Measurements from ENCODE around the gene TMEM132C. TPM values are rescaled to one million over a fixed set of nuclear protein-coding genes. Genes with fewer than 3 reads are reported as not detected.

TMEM132C gene
- total and polyA plus RNA-seq, 12 donors = 0.79 to 2.9 (median 1.7) TPM

DNA sequence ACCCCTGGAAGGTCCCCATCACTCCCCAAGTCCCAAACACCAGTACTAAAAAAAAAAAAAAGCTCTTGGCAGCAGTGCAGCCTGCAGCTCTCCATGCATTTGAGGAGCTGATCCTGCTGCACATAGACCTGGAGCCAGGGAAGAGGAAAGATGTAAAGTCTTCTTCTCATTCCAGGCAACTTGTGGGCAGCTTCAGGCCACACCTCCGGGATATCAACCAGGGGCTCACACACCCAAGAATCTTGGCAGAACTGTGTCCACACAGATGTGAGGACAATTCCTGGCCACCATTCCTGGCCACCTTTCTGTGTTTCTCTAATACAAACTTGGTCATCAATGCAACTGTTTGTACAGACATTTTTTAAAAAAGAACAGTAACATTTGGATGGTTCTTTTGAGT, 72.7 kb downstream of the TMEM132C start:
- no peak for DNase-seq
- peak in 2 of 8 donors; percentile 31 to 66 for ATAC-seq
- H3K4me3 ChIP-seq = no peak overlapping the region
- TF ChIP-seq, protein P1, sequence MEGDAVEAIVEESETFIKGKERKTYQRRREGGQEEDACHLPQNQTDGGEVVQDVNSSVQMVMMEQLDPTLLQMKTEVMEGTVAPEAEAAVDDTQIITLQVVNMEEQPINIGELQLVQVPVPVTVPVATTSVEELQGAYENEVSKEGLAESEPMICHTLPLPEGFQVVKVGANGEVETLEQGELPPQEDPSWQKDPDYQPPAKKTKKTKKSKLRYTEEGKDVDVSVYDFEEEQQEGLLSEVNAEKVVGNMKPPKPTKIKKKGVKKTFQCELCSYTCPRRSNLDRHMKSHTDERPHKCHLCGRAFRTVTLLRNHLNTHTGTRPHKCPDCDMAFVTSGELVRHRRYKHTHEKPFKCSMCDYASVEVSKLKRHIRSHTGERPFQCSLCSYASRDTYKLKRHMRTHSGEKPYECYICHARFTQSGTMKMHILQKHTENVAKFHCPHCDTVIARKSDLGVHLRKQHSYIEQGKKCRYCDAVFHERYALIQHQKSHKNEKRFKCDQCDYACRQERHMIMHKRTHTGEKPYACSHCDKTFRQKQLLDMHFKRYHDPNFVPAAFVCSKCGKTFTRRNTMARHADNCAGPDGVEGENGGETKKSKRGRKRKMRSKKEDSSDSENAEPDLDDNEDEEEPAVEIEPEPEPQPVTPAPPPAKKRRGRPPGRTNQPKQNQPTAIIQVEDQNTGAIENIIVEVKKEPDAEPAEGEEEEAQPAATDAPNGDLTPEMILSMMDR (IDR thresholded peaks at IDR 0.05) = no peak
- peaks cover 0 to 41% (median 7%) of the 10 kb centered on the region in 7 donors for H3K27me3 ChIP-seq
- 46 to 47% methylated on average over 1 of the region's 1 CpG for WGBS, 2 donors
- peaks cover 0 to 11% (median 0%) of the 10 kb centered on the region in 11 donors for H3K9me3 ChIP-seq
- peaks cover 0 to 6% (median 0%) of the 10 kb centered on the region in 9 donors for H3K4me1 ChIP-seq
- intact Hi-C loops (cut with DNase I) = no loop called here
- no peak overlapping the region for H3K27ac ChIP-seq
- no peaks in the 10 kb centered on the region for H3K36me3 ChIP-seq

DNA sequence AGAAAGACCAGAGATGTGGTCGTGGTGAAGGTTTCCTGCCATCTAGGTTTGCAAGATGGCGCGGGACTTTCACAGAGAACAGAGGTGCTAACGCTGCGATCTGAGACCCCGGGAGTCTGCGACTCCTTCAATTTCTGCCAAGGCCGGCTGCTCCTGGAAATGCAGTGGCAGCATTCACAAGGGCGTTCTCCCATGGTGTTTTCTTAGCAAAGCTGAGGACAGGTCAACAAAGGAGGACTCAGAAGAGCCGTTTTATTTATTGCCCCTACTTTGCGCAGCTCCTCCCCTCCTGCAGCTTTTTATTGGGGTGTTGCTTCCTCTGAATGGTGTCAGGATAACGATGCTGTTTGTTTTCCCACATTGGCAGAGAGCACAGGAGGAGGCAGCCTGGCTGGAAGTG, 86.3 kb downstream of the TMEM132C start:
- intact Hi-C loops (cut with DNase I) = no loop called here
- no peak overlapping the region for H3K4me3 ChIP-seq
- TF ChIP-seq, protein P1 (IDR thresholded peaks at IDR 0.05) = no peak
- peaks cover 0 to 24% (median 5%) of the 10 kb centered on the region in 7 donors for H3K27me3 ChIP-seq
- ATAC-seq (no peak), DNase-seq (no peak)
- H3K27ac ChIP-seq = no peak overlapping the region
- no peaks in the 10 kb centered on the region for H3K36me3 ChIP-seq
- H3K9me3 ChIP-seq = peaks cover 0 to 20% (median 2%) of the 10 kb centered on the region in 11 donors
- no peaks in the 10 kb centered on the region for H3K4me1 ChIP-seq
- 38 to 45% methylated on average over 12 of the region's 12 CpGs for WGBS, 2 donors

DNA sequence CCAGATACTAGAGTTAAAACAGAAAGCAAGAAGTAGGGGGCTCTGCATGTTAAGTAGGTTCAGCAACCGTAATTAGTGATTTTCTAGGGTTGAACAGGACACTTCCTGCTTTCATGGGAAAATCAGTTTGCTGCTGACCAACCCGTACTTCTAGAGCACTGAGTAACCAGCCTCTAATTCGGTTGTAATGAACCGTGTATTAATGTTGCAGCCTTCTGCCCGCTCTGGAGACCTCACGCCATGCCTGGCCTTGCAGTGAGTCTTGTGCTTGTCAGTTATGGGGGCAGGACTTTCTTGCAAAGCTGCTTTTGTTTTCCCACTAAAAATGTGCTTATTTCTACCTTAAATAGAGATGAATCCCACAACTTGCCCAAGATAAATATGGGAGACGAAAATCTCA, 89.6 kb downstream of the TMEM132C start:
- 74 to 79% methylated on average over 7 of the region's 7 CpGs for WGBS, 2 donors
- ATAC-seq (no peak), DNase-seq (no peak)
- H3K36me3 ChIP-seq = no peaks in the 10 kb centered on the region
- H3K9me3 ChIP-seq = peaks cover 0 to 13% (median 2%) of the 10 kb centered on the region in 11 donors
- no peaks in the 10 kb centered on the region for H3K4me1 ChIP-seq
- H3K4me3 ChIP-seq = no peak overlapping the region
- intact Hi-C loops (cut with DNase I) = no loop called here
- peaks cover 0 to 33% (median 5%) of the 10 kb centered on the region in 7 donors for H3K27me3 ChIP-seq
- TF ChIP-seq, protein P1 (IDR thresholded peaks at IDR 0.05) = no peak
- H3K27ac ChIP-seq = no peak overlapping the region

DNA sequence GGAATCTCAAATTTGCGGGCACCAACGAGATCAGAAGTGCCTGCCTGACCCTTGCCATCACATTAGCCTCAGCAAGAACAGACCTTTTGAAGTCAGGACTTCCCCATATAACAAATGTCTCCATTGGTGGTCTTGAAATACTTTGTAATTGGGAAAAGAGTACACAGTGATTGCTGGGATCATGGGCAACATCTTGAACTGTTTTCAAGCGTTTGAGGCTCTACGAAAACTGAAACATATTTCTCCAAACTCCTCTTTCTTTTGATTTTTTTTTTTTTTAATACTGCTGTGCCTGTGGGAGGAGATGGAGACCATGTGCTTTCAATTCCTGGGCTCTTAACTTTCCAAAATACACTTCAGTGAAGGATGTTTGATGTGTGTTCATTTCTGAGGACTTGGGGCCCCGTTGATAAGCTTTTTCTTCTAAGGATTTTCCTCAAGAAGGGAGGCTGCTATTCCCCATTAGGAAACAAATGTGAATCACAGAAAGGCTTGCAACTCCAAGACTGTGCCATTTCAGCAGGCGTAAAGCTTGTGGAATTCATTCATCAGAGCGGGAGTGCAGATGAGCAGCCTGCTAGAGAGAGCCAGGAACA, 94.5 kb downstream of the TMEM132C start:
- ATAC-seq (no peak), DNase-seq (no peak)
- Histone ChIP-seq H3K4me3 (no peak overlapping the region), H3K27me3 (peaks cover 0 to 47% (median 25%) of the 10 kb centered on the region in 7 donors), H3K9me3 (no peaks in the 10 kb centered on the region), H3K4me1 (peaks cover 0 to 9% (median 0%) of the 10 kb centered on the region in 9 donors), H3K27ac (no peak overlapping the region), H3K36me3 (no peaks in the 10 kb centered on the region)
- intact Hi-C loops (cut with DNase I) = no loop called here
- TF ChIP-seq, protein P1 (IDR thresholded peaks at IDR 0.05) = no peak
- WGBS, 2 donors = 48 to 50% methylated on average over 7 of the region's 7 CpGs

Measured in heart right ventricle (tissue), 16 donors.